Measurements from ENCODE around the gene NIP7. TPM values are rescaled to one million over a fixed set of nuclear protein-coding genes. Genes with fewer than 3 reads are reported as not detected.

NIP7 gene
- total and polyA plus RNA-seq, 9 of the 15 experiments (the other 6 are each of a cell fraction or from before 2014, with no cell fraction given): 28.9 to 85.5 (median 72.5) TPM

DNA sequence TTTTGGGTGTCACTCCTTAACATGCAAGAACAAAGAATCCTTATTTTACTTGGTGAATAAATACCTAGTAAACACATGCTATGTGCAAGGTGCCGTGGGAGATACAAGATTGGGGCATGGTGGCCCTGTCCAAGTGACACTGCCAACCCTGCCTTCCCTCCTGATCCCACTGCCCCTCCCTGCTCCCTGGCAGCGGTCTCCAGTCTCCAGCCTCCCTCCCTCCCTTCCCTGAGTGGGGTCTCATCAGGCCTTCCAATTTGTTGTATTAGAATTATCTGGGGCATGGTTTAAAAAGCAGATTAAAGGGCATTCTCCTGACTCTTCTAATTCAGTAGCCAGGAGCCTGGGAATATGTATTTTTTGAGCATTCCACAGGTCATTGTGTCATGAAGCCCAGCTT is 24.5 kb downstream of the NIP7 start:
- 97% methylated on average over 2 of the region's 2 CpGs for WGBS (ENCODE audit: insufficient coverage, low coverage, missing lambda C conversion rate)
- POLR2A ChIA-PET: interaction anchor here (0.6 to 1.2 kb wide), 2 partner anchors 9 kb away, joined by 3 to 4 read pairs; no protein-coding TSS in a partner anchor

DNA sequence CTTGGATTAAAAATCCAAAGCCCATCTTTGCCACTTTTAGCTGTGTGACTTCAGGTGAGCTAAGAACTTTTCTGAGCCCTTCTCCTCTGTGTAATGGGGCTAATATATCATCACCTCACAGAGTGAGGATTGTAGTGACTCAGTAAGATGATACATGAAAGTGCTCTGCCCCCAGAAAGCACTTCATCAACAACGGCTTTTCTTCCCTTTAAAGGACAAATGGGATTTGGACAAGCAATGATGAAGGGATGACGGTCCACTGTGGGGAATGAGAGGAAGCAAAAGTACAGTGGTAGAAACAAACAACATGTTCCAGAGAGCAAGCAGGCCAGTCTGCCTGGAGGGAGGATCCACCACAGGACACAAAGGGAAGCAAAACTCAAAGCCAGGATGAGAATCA is 26.3 kb downstream of the NIP7 start:
- H3K36me3 ChIP-seq (ENCODE audit: control insufficient read depth, insufficient read depth, low read length): peaks cover 84% of the 10 kb centered on the region
- no peak overlapping the region for H3K4me3 ChIP-seq
- no peak for DNase-seq (ENCODE audit: extremely low read depth in 1 of 4, low spot score in 3 of 4)
- no peaks in the 10 kb centered on the region; the same call in 2 of the 3 replicates for H3K79me2 ChIP-seq (ENCODE audit: control insufficient read depth, insufficient read depth, low read length)
- H2AFZ ChIP-seq (ENCODE audit: low read depth, low read length): no peak overlapping the region
- no peak overlapping the region for H3K9ac ChIP-seq (ENCODE audit: insufficient read depth in 1 of 2, low read depth in 2 of 2, low read length in 2 of 2)
- no peak for TF ChIP-seq ZNF224 (CRISPR knock-in tag; IDR thresholded peaks at IDR 0.05)
- no peak for TF ChIP-seq HDAC3 (IDR thresholded peaks at IDR 0.05; ENCODE audit: borderline replicate concordance, partially characterized antibody)
- TF ChIP-seq, protein P1, sequence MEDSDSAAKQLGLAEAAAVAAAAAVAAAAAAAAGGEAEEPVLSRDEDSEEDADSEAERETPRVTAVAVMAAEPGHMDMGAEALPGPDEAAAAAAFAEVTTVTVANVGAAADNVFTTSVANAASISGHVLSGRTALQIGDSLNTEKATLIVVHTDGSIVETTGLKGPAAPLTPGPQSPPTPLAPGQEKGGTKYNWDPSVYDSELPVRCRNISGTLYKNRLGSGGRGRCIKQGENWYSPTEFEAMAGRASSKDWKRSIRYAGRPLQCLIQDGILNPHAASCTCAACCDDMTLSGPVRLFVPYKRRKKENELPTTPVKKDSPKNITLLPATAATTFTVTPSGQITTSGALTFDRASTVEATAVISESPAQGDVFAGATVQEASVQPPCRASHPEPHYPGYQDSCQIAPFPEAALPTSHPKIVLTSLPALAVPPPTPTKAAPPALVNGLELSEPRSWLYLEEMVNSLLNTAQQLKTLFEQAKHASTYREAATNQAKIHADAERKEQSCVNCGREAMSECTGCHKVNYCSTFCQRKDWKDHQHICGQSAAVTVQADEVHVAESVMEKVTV (CRISPR knock-in tag; IDR thresholded peaks at IDR 0.05): no peak
- TF ChIP-seq ZFPM2 (CRISPR knock-in tag; IDR thresholded peaks at IDR 0.05): no peak
- TF ChIP-seq GABPA (tag; conservative IDR thresholded peaks at IDR 0.05; ENCODE audit: low read depth): no peak
- no peak for TF ChIP-seq LARP7 (IDR thresholded peaks at IDR 0.05)
- TF ChIP-seq, protein P2, sequence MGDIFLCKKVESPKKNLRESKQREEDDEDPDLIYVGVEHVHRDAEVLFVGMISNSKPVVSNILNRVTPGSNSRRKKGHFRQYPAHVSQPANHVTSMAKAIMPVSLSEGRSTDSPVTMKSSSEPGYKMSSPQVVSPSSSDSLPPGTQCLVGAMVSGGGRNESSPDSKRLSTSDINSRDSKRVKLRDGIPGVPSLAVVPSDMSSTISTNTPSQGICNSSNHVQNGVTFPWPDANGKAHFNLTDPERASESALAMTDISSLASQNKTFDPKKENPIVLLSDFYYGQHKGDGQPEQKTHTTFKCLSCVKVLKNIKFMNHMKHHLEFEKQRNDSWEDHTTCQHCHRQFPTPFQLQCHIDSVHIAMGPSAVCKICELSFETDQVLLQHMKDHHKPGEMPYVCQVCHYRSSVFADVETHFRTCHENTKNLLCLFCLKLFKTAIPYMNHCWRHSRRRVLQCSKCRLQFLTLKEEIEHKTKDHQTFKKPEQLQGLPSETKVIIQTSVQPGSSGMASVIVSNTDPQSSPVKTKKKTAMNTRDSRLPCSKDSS (IDR thresholded peaks at IDR 0.05; ENCODE audit: low read depth, partially characterized antibody): no peak
- H3K9me1 ChIP-seq (ENCODE audit: control insufficient read depth, insufficient read depth, low read length): no peaks in the 10 kb centered on the region
- 79% methylated on average over 2 of the region's 2 CpGs for WGBS (ENCODE audit: insufficient coverage, low coverage, missing lambda C conversion rate)
- ATAC-seq: no peak
- BruUV-seq (replicated peaks): no TSS peak
- FAIRE-seq: no peak
- H3K9me3 ChIP-seq (replicated peaks; ENCODE audit: control insufficient read depth, insufficient read depth, low read depth, low read length): no peaks in the 10 kb centered on the region
- ChIA-PET POLR2A (interaction anchor here (0.7 kb wide), 1 partner anchor 218 kb away, joined by 3 read pairs; no protein-coding TSS in a partner anchor), CTCF (ENCODE audit: low intra/inter-chr PET ratio) (no interaction called here)
- no peak overlapping the region for H3K4me2 ChIP-seq (ENCODE audit: insufficient read depth, low read length)
- intact Hi-C loops (cut with micrococcal nuclease): no loop called here
- 0 out of 2 replicates have a peak, but pooled peaks cover 3% of the 10 kb centered on the region for H4K20me1 ChIP-seq (replicated peaks; ENCODE audit: control insufficient read depth, insufficient read depth, low read length)
- H3K27me3 ChIP-seq (ENCODE audit: control insufficient read depth in 2 of 2, insufficient read depth in 2 of 2, low read length in 2 of 2): no peaks in the 10 kb centered on the region
- no peak overlapping the region for H3K27ac ChIP-seq (ENCODE audit: extremely low read depth, low read depth, low read length)
- H3K4me1 ChIP-seq (replicated peaks in 1 of 2; ENCODE audit: control insufficient read depth in 2 of 2, insufficient read depth in 2 of 2, low read length in 2 of 2): peaks cover 0 to 10% of the 10 kb centered on the region in 2 experiments; a peak in 3 of 5 replicates
- in situ Hi-C loops (cut with MboI): no loop called here

More for the DNA sequence above, 24.5 kb downstream of the NIP7 start:
- H3K36me3 ChIP-seq (ENCODE audit: control insufficient read depth, insufficient read depth, low read length): peaks cover 70% of the 10 kb centered on the region
- no peak overlapping the region for H3K4me2 ChIP-seq (ENCODE audit: insufficient read depth, low read length)
- FAIRE-seq (no peak), ATAC-seq (no peak), DNase-seq (ENCODE audit: extremely low read depth in 1 of 4, low spot score in 3 of 4) (no peak)
- 0 out of 2 replicates have a peak, but pooled peaks cover 3% of the 10 kb centered on the region for H4K20me1 ChIP-seq (replicated peaks; ENCODE audit: control insufficient read depth, insufficient read depth, low read length)
- in situ Hi-C loops (cut with MboI): no loop called here
- no peaks in the 10 kb centered on the region for H3K27me3 ChIP-seq (ENCODE audit: control insufficient read depth in 2 of 2, insufficient read depth in 2 of 2, low read length in 2 of 2)
- BruUV-seq (replicated peaks): no TSS peak
- TF ChIP-seq ZNF24 (IDR thresholded peaks at IDR 0.05): no peak
- no peak for TF ChIP-seq MCM2 (IDR thresholded peaks at IDR 0.05; ENCODE audit: low read depth)
- no peak for TF ChIP-seq MTA2 (IDR thresholded peaks at IDR 0.05; ENCODE audit: low read depth)
- no peak for TF ChIP-seq TGIF2 (CRISPR knock-in tag; IDR thresholded peaks at IDR 0.05)
- no peak for TF ChIP-seq POLR2B (IDR thresholded peaks at IDR 0.05; ENCODE audit: low read depth, partially characterized antibody)
- H3K79me2 ChIP-seq (ENCODE audit: control insufficient read depth, insufficient read depth, low read length): no peaks in the 10 kb centered on the region; the same call in 2 of the 3 replicates
- H3K9ac ChIP-seq (ENCODE audit: insufficient read depth in 1 of 2, low read depth in 2 of 2, low read length in 2 of 2): no peak overlapping the region
- H2AFZ ChIP-seq (ENCODE audit: low read depth, low read length): no peak overlapping the region
- H3K27ac ChIP-seq (ENCODE audit: extremely low read depth, low read depth, low read length): no peak overlapping the region
- CTCF ChIA-PET (ENCODE audit: low intra/inter-chr PET ratio): no interaction called here
- H3K9me1 ChIP-seq (ENCODE audit: control insufficient read depth, insufficient read depth, low read length): no peaks in the 10 kb centered on the region
- intact Hi-C loops (cut with micrococcal nuclease): no loop called here
- H3K4me1 ChIP-seq (replicated peaks in 1 of 2; ENCODE audit: control insufficient read depth in 2 of 2, insufficient read depth in 2 of 2, low read length in 2 of 2): peaks cover 0 to 8% of the 10 kb centered on the region in 2 experiments; a peak in 3 of 5 replicates
- H3K9me3 ChIP-seq (replicated peaks; ENCODE audit: control insufficient read depth, insufficient read depth, low read depth, low read length): no peaks in the 10 kb centered on the region
- no peak overlapping the region for H3K4me3 ChIP-seq

All from K562 (cell line).